AML-193 (cell line): ENCODE data around the gene SLC39A10.
"Not testable (repeated sequence)": the region's sequence is repeated elsewhere in the genome, so short reads cannot be mapped to it uniquely, and the experiment has no call there.

ENCODE experiments used
- DNase-seq, 2 experiments: peaks; one replicate each; lab custom pipeline; 2025; lab: John Stamatoyannopoulos, UW

SLC39A10 gene

GRCh38 chr2:195656859-195657633 is at the start of gene SLC39A10:
TSS of gene SLC39A10 (plus strand) at chr2:195657226. CDS start at chr2:195680043, 22,817 bp downstream.
- peak; percentile 92 to 96 for DNase-seq

- no peak for DNase-seq
Measured at GRCh38 chr2:195608768-195609454, 48.1 kb upstream of the SLC39A10 start.

GRCh38 chr2:195610717-195611116 is 46.3 kb upstream of the SLC39A10 start:
- no peak for DNase-seq

GRCh38 chr2:195612611-195613495 is 44.2 kb upstream of the SLC39A10 start:
- DNase-seq, result no peak

GRCh38 chr2:195613922-195614321 is 43.1 kb upstream of the SLC39A10 start:
- DNase-seq, result no peak

GRCh38 chr2:195619590-195619989 is 37.4 kb upstream of the SLC39A10 start:
- no peak for DNase-seq

- DNase-seq, result no peak
Measured at GRCh38 chr2:195620501-195620900, 36.5 kb upstream of the SLC39A10 start.

GRCh38 chr2:195622966-195623365 is 34.1 kb upstream of the SLC39A10 start:
- no peak for DNase-seq

GRCh38 chr2:195626507-195626906 is 30.5 kb upstream of the SLC39A10 start:
- no peak for DNase-seq

- DNase-seq, result no peak
Measured at GRCh38 chr2:195628666-195629065, 28.4 kb upstream of the SLC39A10 start.

- no peak for DNase-seq
Measured at GRCh38 chr2:195632856-195633572, 24.0 kb upstream of the SLC39A10 start.

- DNase-seq, result no peak
Measured at GRCh38 chr2:195633573-195633870, 23.5 kb upstream of the SLC39A10 start.

GRCh38 chr2:195633974-195634373 is 23.1 kb upstream of the SLC39A10 start:
- DNase-seq, result no peak

GRCh38 chr2:195636890-195637289 is 20.1 kb upstream of the SLC39A10 start:
- DNase-seq, result no peak

- DNase-seq, result no peak
Measured at GRCh38 chr2:195638750-195639149, 18.3 kb upstream of the SLC39A10 start.

- no peak for DNase-seq
Measured at GRCh38 chr2:195639238-195639858, 17.7 kb upstream of the SLC39A10 start.

- no peak for DNase-seq
Measured at GRCh38 chr2:195639959-195640358, 17.1 kb upstream of the SLC39A10 start.

- peak; percentile 45 to 48 for DNase-seq
Measured at GRCh38 chr2:195642027-195642678, 14.9 kb upstream of the SLC39A10 start.

- DNase-seq, result no peak
Measured at GRCh38 chr2:195642679-195643068, 14.4 kb upstream of the SLC39A10 start.

- DNase-seq, result not testable (repeated sequence)
Measured at GRCh38 chr2:195644708-195645107, 12.3 kb upstream of the SLC39A10 start.

GRCh38 chr2:195645413-195645812 is 11.6 kb upstream of the SLC39A10 start:
- no peak for DNase-seq
